Left ventricle myocardium inferior (tissue), 1 donor: Measurements from ENCODE around the gene TM4SF18. TPM values are rescaled to one million over a fixed set of nuclear protein-coding genes. Genes with fewer than 3 reads are reported as not detected.
"Not testable (repeated sequence)": the region's sequence is repeated elsewhere in the genome, so short reads cannot be mapped to it uniquely, and the experiment has no call there.

Experiments used
- DNase-seq: peaks from one replicate; pipeline ENCODE4 v3.0.0-alpha.2; 2020
- H3K27ac ChIP-seq: fragments of 200-600 bp; replicated peaks from 2 replicates; pipeline ENCODE4 v1.8.0; 2021
- H3K27me3 ChIP-seq: fragments of 200-600 bp; 2 replicates; pipeline ENCODE4 v1.8.0; 2021; ENCODE audit warnings: low read depth
- H3K36me3 ChIP-seq: fragments of 200-600 bp; 2 replicates; pipeline ENCODE4 v1.8.0; 2021
- H3K4me1 ChIP-seq: fragments of 200-600 bp; 2 replicates; pipeline ENCODE4 v1.8.0; 2021
- H3K4me3 ChIP-seq: fragments of 200-600 bp; 2 replicates; pipeline ENCODE4 v1.8.0; 2021; ENCODE audit warnings: mild to moderate bottlenecking, moderate library complexity
- H3K9me3 ChIP-seq: fragments of 200-600 bp; replicated peaks from 2 replicates; pipeline ENCODE4 v1.8.0; 2021
- intact Hi-C: fragments of 100-400 bp; cut with micrococcal nuclease; formaldehyde crosslinking; loops from one replicate; pipeline ENCODE4 v1.11.0; 2022
- long read RNA-seq: library from polyadenylated mRNA; unstranded; transcript quantifications from one replicate; pipeline ENCODE4 v2.0.0, GENCODE V29; 2021
- total RNA-seq: library from RNA; stranded (reverse); fragmentation: NEBNext Ultra II Directional; extraction: Animal tissue kit (Norgen Biotek cat#: 25700); gene quantifications from one replicate; pipeline ENCODE4 v1.2.1, GENCODE V29; 2021
- TF ChIP-seq, protein P1 (sequence below): fragments of 200-600 bp; IDR thresholded peaks from 2 replicates; pipeline ENCODE4 v1.8.0; 2021; ENCODE audit warnings: antibody characterized with exemption, mild to moderate bottlenecking, borderline replicate concordance
- donor health status: DM: no; HTN: yes; CAD: no; lungs with severe emphysema.

The TM4SF18 gene
- total RNA-seq = 11.2 TPM
- long read RNA-seq, partial matches to known transcripts = 0 of 4 reads
- long read RNA-seq, other reads (novel, unspliced or antisense) = 0 of 4 reads

DNA sequence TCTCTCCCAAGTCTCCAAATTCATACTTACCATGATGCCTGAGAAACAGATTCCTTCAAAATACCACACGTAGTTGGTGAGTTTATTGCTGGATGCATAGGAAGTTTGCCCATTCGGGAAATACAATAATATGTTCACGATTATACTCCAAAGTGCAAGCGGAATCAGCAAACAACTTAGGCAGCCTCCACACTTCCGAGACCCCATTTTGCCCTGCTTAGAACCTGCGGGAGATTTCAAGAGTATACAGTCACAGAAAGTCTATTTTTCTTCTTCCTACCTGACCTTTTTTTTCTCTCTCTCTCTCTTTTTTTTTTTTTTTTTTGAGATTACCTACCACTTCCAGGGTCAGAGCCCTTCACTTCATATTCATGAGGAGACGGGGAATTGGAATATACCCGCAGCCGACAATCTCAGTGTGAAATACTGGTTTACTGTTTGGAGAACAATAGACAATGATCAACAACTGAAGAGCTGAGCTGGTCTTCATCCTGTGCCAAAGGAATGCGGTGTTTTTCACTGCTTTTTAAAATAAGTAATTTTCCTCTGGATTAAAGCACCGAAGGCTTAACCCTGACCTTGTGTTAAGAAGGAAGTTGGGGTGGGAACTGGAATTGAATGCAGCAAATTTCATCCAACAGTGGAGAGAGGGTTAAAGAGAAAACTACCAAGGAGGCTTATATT is at the start of gene TM4SF18:
Gene TM4SF18 (minus strand): TSS at position 461 of the 684 bp plus-strand sequence. CDS start 254 bp downstream, at position 207.
- TF ChIP-seq, protein P1, sequence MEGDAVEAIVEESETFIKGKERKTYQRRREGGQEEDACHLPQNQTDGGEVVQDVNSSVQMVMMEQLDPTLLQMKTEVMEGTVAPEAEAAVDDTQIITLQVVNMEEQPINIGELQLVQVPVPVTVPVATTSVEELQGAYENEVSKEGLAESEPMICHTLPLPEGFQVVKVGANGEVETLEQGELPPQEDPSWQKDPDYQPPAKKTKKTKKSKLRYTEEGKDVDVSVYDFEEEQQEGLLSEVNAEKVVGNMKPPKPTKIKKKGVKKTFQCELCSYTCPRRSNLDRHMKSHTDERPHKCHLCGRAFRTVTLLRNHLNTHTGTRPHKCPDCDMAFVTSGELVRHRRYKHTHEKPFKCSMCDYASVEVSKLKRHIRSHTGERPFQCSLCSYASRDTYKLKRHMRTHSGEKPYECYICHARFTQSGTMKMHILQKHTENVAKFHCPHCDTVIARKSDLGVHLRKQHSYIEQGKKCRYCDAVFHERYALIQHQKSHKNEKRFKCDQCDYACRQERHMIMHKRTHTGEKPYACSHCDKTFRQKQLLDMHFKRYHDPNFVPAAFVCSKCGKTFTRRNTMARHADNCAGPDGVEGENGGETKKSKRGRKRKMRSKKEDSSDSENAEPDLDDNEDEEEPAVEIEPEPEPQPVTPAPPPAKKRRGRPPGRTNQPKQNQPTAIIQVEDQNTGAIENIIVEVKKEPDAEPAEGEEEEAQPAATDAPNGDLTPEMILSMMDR = no peak
- peaks cover 30% of the 10 kb centered on the region for H3K4me1 ChIP-seq
- peak within 1 kb of the TSS; percentile 85 for H3K27ac ChIP-seq
- H3K27me3 ChIP-seq = no peaks in the 10 kb centered on the region
- H3K4me3 ChIP-seq = peak within 1 kb of the TSS; percentile 61
- intact Hi-C loops = no loop called here
- H3K9me3 ChIP-seq = no peaks in the 10 kb centered on the region
- no peaks in the 10 kb centered on the region for H3K36me3 ChIP-seq
- no peak for DNase-seq

GRCh38 chr3:149382518-149382917 is 49.1 kb upstream of the TM4SF18 start:
- Histone ChIP-seq H3K27ac (no peak overlapping the region), H3K27me3 (no peaks in the 10 kb centered on the region), H3K9me3 (no peaks in the 10 kb centered on the region), H3K4me1 (peaks cover 59% of the 10 kb centered on the region), H3K4me3 (no peak overlapping the region), H3K36me3 (no peaks in the 10 kb centered on the region)
- no peak for DNase-seq
- intact Hi-C loops = no loop called here
- TF ChIP-seq, protein P1 = no peak

GRCh38 chr3:149382101-149382467 is 48.6 kb upstream of the TM4SF18 start:
- Histone ChIP-seq H3K27me3 (no peaks in the 10 kb centered on the region), H3K36me3 (no peaks in the 10 kb centered on the region), H3K27ac (peak overlapping the region; percentile 76), H3K4me3 (no peak overlapping the region), H3K9me3 (no peaks in the 10 kb centered on the region), H3K4me1 (peaks cover 54% of the 10 kb centered on the region)
- intact Hi-C loops = no loop called here
- no peak for DNase-seq
- TF ChIP-seq, protein P1 = no peak

DNA sequence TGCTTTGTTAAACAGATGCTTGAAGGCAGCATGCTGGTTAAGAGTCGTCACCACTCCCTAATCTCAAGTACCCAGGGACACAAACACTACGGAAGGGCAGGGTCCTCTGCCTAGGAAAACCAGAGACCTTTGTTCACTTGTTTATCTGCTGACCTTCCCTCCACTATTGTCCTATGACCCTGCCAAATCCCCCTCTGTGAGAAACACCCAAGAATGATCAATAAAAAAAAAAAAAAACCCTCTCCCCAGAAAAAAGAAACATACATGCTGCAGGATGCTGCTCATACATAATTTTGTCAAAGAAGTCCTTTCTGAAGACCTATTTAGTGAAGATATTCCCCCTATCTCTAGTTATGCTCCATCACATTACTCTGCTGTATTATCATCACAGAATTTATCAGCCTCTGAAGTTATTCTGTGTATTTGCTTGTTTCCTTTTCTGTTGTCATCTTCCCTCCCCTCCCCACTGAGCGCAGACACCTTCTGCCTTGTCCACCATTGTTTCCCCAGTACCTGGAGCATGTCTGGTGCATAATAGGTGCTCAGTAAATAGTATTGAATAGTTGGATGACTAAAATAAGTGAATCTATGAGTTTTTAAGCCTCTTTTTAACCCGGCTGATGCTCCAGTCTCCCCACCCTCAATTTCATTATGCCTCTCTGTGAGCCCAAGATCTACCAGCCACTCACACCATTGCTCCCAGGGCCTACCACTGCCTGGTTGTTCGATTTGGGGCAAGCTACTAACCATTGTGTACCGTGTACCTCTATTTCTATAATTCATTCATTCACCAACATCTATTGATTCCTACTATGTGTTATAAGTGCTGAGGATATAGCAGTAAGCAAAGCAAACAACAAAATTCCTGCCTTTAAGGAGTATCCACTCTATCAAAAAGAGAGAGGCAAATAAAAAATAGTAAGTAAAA is 48.0 kb upstream of the TM4SF18 start:
- intact Hi-C loops = no loop called here
- Histone ChIP-seq H3K4me1 (peaks cover 50% of the 10 kb centered on the region), H3K9me3 (no peaks in the 10 kb centered on the region), H3K27me3 (no peaks in the 10 kb centered on the region), H3K4me3 (no peak overlapping the region), H3K36me3 (no peaks in the 10 kb centered on the region), H3K27ac (peak overlapping the region; percentile 76)
- TF ChIP-seq, protein P1 = no peak
- DNase-seq = no peak

DNA sequence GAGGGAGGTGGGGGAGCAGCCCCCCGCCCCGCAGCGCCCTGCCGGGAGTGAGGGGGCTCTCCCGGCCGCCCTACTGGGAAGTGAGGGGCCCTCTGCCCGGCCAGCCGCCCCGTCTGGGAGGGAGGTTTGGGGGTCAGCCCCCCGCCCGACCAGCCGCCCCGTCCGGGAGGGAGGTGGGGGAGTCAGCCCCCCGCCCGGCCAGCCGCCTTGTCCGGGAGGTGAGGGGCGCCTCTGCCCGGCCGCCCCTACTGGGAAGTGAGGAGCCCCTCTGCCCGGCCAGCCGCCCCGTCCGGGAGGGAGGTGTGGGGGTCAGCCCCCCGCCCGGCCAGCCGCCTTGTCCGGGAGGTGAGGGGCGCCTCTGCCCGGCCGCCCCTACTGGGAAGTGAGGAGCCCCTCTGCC is 46.8 kb upstream of the TM4SF18 start:
- intact Hi-C loops, H3K4me3 ChIP-seq, H3K27me3 ChIP-seq, H3K9me3 ChIP-seq, DNase-seq, H3K36me3 ChIP-seq, H3K27ac ChIP-seq: not testable (repeated sequence)
- peaks cover 48% of the 10 kb centered on the region for H3K4me1 ChIP-seq
